GM23338 (cell line): ENCODE data around the gene SHC4. TPM values are rescaled to one million over a fixed set of nuclear protein-coding genes. Genes with fewer than 3 reads are reported as not detected.

Source experiments
- ATAC-seq: fragments of 200-7000 bp; cut with Tn5 transposase; 3 replicates; pipeline ENCODE4 v1.9.1; 2020
- DNase-seq: peaks from one replicate; pipeline ENCODE4 v3.0.0-alpha.2; 2015; ENCODE audit warnings: low spot score
- H2AFZ ChIP-seq: fragments of 200-600 bp; sonication (generic); 2 replicates; pipeline ENCODE4 v1.8.0; 2016; ENCODE audit warnings: antibody characterized with exemption, mild to moderate bottlenecking, moderate library complexity
- H3F3A ChIP-seq: fragments of 200-600 bp; sonication (generic); replicated peaks from 2 replicates; pipeline ENCODE4 v1.8.0; 2017; ENCODE audit warnings: antibody characterized with exemption, mixed run types, low read depth
- H3K27ac ChIP-seq: fragments of 200-600 bp; sonication (generic); 2 replicates; pipeline ENCODE4 v1.6.1; 2016; ENCODE audit warnings: low read depth
- H3K27me3 ChIP-seq: fragments of 200-600 bp; sonication (generic); 2 replicates; pipeline ENCODE4 v1.8.0; 2016; ENCODE audit warnings: mild to moderate bottlenecking, mixed run types, moderate library complexity; ENCODE audit not compliant: insufficient read depth
- H3K36me3 ChIP-seq: fragments of 200-600 bp; sonication (generic); 2 replicates; pipeline ENCODE4 v1.8.0; 2016; ENCODE audit warnings: mild to moderate bottlenecking; ENCODE audit not compliant: insufficient read depth
- H3K4me1 ChIP-seq: fragments of 200-600 bp; sonication (generic); 2 replicates; pipeline ENCODE4 v1.8.0; 2016; ENCODE audit warnings: mild to moderate bottlenecking, moderate library complexity; ENCODE audit not compliant: insufficient read depth
- H3K4me2 ChIP-seq: fragments of 200-600 bp; sonication (generic); 2 replicates; pipeline ENCODE4 v1.7.1; 2017; ENCODE audit warnings: mixed run types
- H3K4me3 ChIP-seq: fragments of 200-600 bp; sonication (generic); 2 replicates; pipeline ENCODE4 v1.6.1; 2016; ENCODE audit warnings: mixed run types
- H3K79me2 ChIP-seq: fragments of 200-600 bp; sonication (generic); replicated peaks from 2 replicates; pipeline ENCODE4 v1.8.0; 2017; ENCODE audit warnings: mild to moderate bottlenecking; ENCODE audit not compliant: insufficient read depth
- H3K9me2 ChIP-seq: fragments of 200-600 bp; sonication (generic); 2 replicates; pipeline ENCODE4 v1.8.0; 2017; ENCODE audit not compliant: insufficient read depth
- H4K20me1 ChIP-seq: fragments of 200-600 bp; sonication (generic); replicated peaks from 2 replicates; pipeline ENCODE4 v1.8.0; 2017; ENCODE audit warnings: mild to moderate bottlenecking; ENCODE audit not compliant: insufficient read depth
- H3K27ac Mint-ChIP-seq: 2 replicates; pipeline ENCODE4 v1.8.0; 2020; ENCODE audit warnings: inconsistent platforms, mild to moderate bottlenecking, moderate library complexity, mixed read lengths
- H3K27me3 Mint-ChIP-seq: 3 replicates; pipeline ENCODE4 v1.8.0; 2022; ENCODE audit warnings: low read depth, mild to moderate bottlenecking, moderate library complexity, mixed read lengths, inconsistent platforms; ENCODE audit not compliant: insufficient read depth, poor library complexity
- H3K36me3 Mint-ChIP-seq: 3 replicates; pipeline ENCODE4 v1.8.0; 2021; ENCODE audit warnings: low read depth, mild to moderate bottlenecking, inconsistent platforms, moderate library complexity, mixed read lengths
- H3K4me1 Mint-ChIP-seq: 3 replicates; pipeline ENCODE4 v1.8.0; 2020; ENCODE audit warnings: mild to moderate bottlenecking, inconsistent platforms, mixed read lengths
- H3K4me3 Mint-ChIP-seq: 3 replicates; pipeline ENCODE4 v1.8.0; 2021; ENCODE audit warnings: moderate library complexity, mild to moderate bottlenecking, inconsistent platforms, mixed read lengths
- H3K9me3 Mint-ChIP-seq: 3 replicates; pipeline ENCODE4 v1.8.0; 2020; ENCODE audit warnings: moderate library complexity, mild to moderate bottlenecking, inconsistent platforms, mixed read lengths
- CREB1 ChIP-seq: fragments of 250-450 bp; sonication (Bioruptor Pico); IDR thresholded peaks from 2 replicates; pipeline ENCODE4 v1.5.0; 2020; ENCODE audit warnings: low read depth, mild to moderate bottlenecking, moderate library complexity
- CTCF ChIP-seq, 2 experiments: fragments of 200-600 bp in 1 of 2; sonication (generic) in 1 of 2; conservative IDR thresholded peaks; 2 replicates each; pipeline versions ENCODE4 v1.5.1 to v1.6.1; 2016 to 2017; ENCODE audit warnings: antibody characterized with exemption in 2 of 2, low read depth in 2 of 2, mild to moderate bottlenecking in 2 of 2, moderate library complexity in 1 of 2
- EZH2 ChIP-seq: fragments of 200-600 bp; sonication (generic); IDR thresholded peaks from one replicate; pipeline ENCODE4 v1.8.0; 2017; ENCODE audit warnings: antibody characterized with exemption, mild to moderate bottlenecking, low read depth; ENCODE audit not compliant: unreplicated experiment
- EZH2phosphoT487 ChIP-seq: fragments of 200-600 bp; sonication (generic); IDR thresholded peaks from one replicate; pipeline ENCODE4 v1.8.1; 2018; ENCODE audit warnings: antibody characterized with exemption; ENCODE audit not compliant: unreplicated experiment
- JUNB ChIP-seq: IDR thresholded peaks from one replicate; pipeline ENCODE4 v1.6.1; 2016; ENCODE audit warnings: antibody characterized with exemption; ENCODE audit not compliant: unreplicated experiment
- NANOG ChIP-seq: IDR thresholded peaks from 2 replicates; pipeline ENCODE4 v1.6.1; 2016; ENCODE audit warnings: antibody characterized with exemption, borderline replicate concordance
- POLR2AphosphoS5 ChIP-seq: IDR thresholded peaks from 2 replicates; pipeline ENCODE4 v1.6.1; 2016; ENCODE audit warnings: antibody characterized with exemption, low read depth
- REST ChIP-seq: IDR thresholded peaks from one replicate; pipeline ENCODE4 v1.6.1; 2018; ENCODE audit warnings: antibody characterized with exemption; ENCODE audit not compliant: unreplicated experiment
- STAT1 ChIP-seq: IDR thresholded peaks from one replicate; pipeline ENCODE4 v1.6.1; 2016; ENCODE audit warnings: antibody characterized with exemption; ENCODE audit not compliant: unreplicated experiment
- ZNF114 ChIP-seq: fragments of 250-450 bp; sonication (Bioruptor Pico); IDR thresholded peaks from 2 replicates; pipeline ENCODE4 v1.5.0; 2020; ENCODE audit warnings: mild to moderate bottlenecking, moderate library complexity
- ZNF331 ChIP-seq: fragments of 250-450 bp; sonication (Bioruptor Pico); IDR thresholded peaks from 2 replicates; pipeline ENCODE4 v1.5.0; 2020; ENCODE audit warnings: low read depth, mild to moderate bottlenecking, moderate library complexity
- ZNF462 ChIP-seq: fragments of 250-450 bp; sonication (Bioruptor Pico); IDR thresholded peaks from 2 replicates; pipeline ENCODE4 v1.5.0; 2020; ENCODE audit warnings: mild to moderate bottlenecking, moderate library complexity
- polyA plus RNA-seq: library from polyadenylated mRNA; unstranded; fragments of >200 nt; fragmentation: Nextera tagmentation; extraction: Ambion mirVana; gene quantifications from 2 replicates; pipeline ENCODE4 v1.2.1, GENCODE V29; 2016
- total RNA-seq: library from RNA; depleted of rRNA; stranded (reverse); fragments of >200 nt; shearing (Covaris generic); gene quantifications from 2 replicates; pipeline ENCODE4 v1.2.3, GENCODE V29; 2014

The SHC4 gene
- total and polyA plus RNA-seq, 2 experiments from 2014 or later, result 0.21 to 0.32 TPM

- TF ChIP-seq ZNF114 (CRISPR knock-in tag), result no peak
- TF ChIP-seq CTCF (conservative IDR thresholded peaks at IDR 0.05; ENCODE audit: low read depth in 2 of 2), result no peak
- no peak for TF ChIP-seq POLR2AphosphoS5
- TF ChIP-seq NANOG, result no peak
- TF ChIP-seq REST, result no peak
Observed at GRCh38 chr15:48778331-48778730, 185.4 kb downstream of the SHC4 start (continued).

- H3K36me3 ChIP-seq, result peaks cover 14% of the 10 kb centered on the region
- Mint-ChIP-seq H3K27ac (no peak overlapping the region), H3K9me3 (no peaks in the 10 kb centered on the region), H3K4me1 (peaks cover 7% of the 10 kb centered on the region; the same call in 2 of the 3 replicates), H3K27me3 (no peaks in the 10 kb centered on the region), H3K4me3 (no peak overlapping the region), H3K36me3 (peaks cover 14% of the 10 kb centered on the region)
- no peaks in the 10 kb centered on the region for H3K79me2 ChIP-seq
- no peaks in the 10 kb centered on the region for H3K4me1 ChIP-seq
- 0 out of 2 replicates have a peak, but pooled peaks cover 4% of the 10 kb centered on the region for H4K20me1 ChIP-seq
- H3K27me3 ChIP-seq, result no peaks in the 10 kb centered on the region
- no peak overlapping the region for H3K4me3 ChIP-seq
- no peak for DNase-seq
- no peak overlapping the region for H3K4me2 ChIP-seq
- H3K9me2 ChIP-seq, result no peaks in the 10 kb centered on the region
- ATAC-seq, result no peak
- H2AFZ ChIP-seq, result no peak overlapping the region
- H3F3A ChIP-seq, result no peaks in the 10 kb centered on the region
- H3K27ac ChIP-seq, result 0 out of 2 replicates have a peak overlapping the region, but pooled peaks have one; percentile 11
- TF ChIP-seq JUNB (no peak), STAT1 (no peak), CREB1 (CRISPR knock-in tag) (no peak), EZH2phosphoT487 (no peak), ZNF462 (no peak), ZNF114 (CRISPR knock-in tag) (no peak), ZNF331 (CRISPR knock-in tag) (no peak), EZH2 (no peak)
Observed at GRCh38 chr15:48777645-48778330, 185.9 kb downstream of the SHC4 start.
